Measurements from ENCODE around the gene STARD6.
"Not testable (repeated sequence)": the region's sequence is repeated elsewhere in the genome, so short reads cannot be mapped to it uniquely, and the experiment has no call there.

Gene STARD6

GRCh38 chr18:54338230-54338629 lies 19.4 kb downstream of the STARD6 start:
- no peak for DNase-seq (ENCODE audit: low read depth)

GRCh38 chr18:54335638-54336173 lies 22.0 kb downstream of the STARD6 start:
- no peak for DNase-seq (ENCODE audit: low read depth)

GRCh38 chr18:54330768-54331548 lies 26.7 kb downstream of the STARD6 start:
- no peak for DNase-seq (ENCODE audit: low read depth)

GRCh38 chr18:54329787-54330186 lies 27.9 kb downstream of the STARD6 start:
- no peak for DNase-seq (ENCODE audit: low read depth)

GRCh38 chr18:54327818-54328217 lies 29.8 kb downstream of the STARD6 start:
- DNase-seq (ENCODE audit: low read depth), result no peak

GRCh38 chr18:54323970-54324369 lies 33.7 kb downstream of the STARD6 start:
- no peak for DNase-seq (ENCODE audit: low read depth)

GRCh38 chr18:54323561-54323960 lies 34.1 kb downstream of the STARD6 start:
- DNase-seq (ENCODE audit: low read depth), result no peak

- no peak for DNase-seq (ENCODE audit: low read depth)
Observed at GRCh38 chr18:54316071-54316820, 41.4 kb downstream of the STARD6 start.

GRCh38 chr18:54309564-54309963 lies 48.1 kb downstream of the STARD6 start:
- not testable (repeated sequence) for DNase-seq (ENCODE audit: low read depth)

- DNase-seq (ENCODE audit: low read depth), result no peak
Observed at GRCh38 chr18:54303408-54303807, 54.2 kb downstream of the STARD6 start.

- DNase-seq (ENCODE audit: low read depth), result not testable (repeated sequence)
Observed at GRCh38 chr18:54298991-54299390, 58.7 kb downstream of the STARD6 start.

GRCh38 chr18:54296062-54296461 lies 61.6 kb downstream of the STARD6 start:
- no peak for DNase-seq (ENCODE audit: low read depth)

- DNase-seq (ENCODE audit: low read depth), result no peak
Observed at GRCh38 chr18:54294274-54294673, 63.4 kb downstream of the STARD6 start.

- no peak for DNase-seq (ENCODE audit: low read depth)
Observed at GRCh38 chr18:54284981-54285785, 72.5 kb downstream of the STARD6 start.

GRCh38 chr18:54284535-54284934 lies 73.1 kb downstream of the STARD6 start:
- DNase-seq (ENCODE audit: low read depth), result no peak

GRCh38 chr18:54280220-54280569 lies 77.5 kb downstream of the STARD6 start:
- DNase-seq (ENCODE audit: low read depth), result no peak

GRCh38 chr18:54279477-54280219 lies 78.0 kb downstream of the STARD6 start:
- no peak for DNase-seq (ENCODE audit: low read depth)

- no peak for DNase-seq (ENCODE audit: low read depth)
Observed at GRCh38 chr18:54278615-54279014, 79.0 kb downstream of the STARD6 start.

- no peak for DNase-seq (ENCODE audit: low read depth)
Observed at GRCh38 chr18:54277899-54278298, 79.8 kb downstream of the STARD6 start.

Measured in activated T-helper 1 cell treated with Interleukin-2 at 50 U/mL for 16 hours (primary cell).